HG03159 (cell line): ENCODE measurements around the gene TMEM229B.

Experiments used
- ATAC-seq: cut with Tn5 transposase; IDR thresholded peaks from one replicate; pipeline ENCODE4 v1.9.1; 2021; ENCODE audit warnings: mild to moderate bottlenecking, moderate library complexity; ENCODE audit not compliant: unreplicated experiment

Gene TMEM229B

GRCh38 chr14:67490196-67490595, 1.7 kb upstream of the TMEM229B start:
- ATAC-seq = no peak

DNA sequence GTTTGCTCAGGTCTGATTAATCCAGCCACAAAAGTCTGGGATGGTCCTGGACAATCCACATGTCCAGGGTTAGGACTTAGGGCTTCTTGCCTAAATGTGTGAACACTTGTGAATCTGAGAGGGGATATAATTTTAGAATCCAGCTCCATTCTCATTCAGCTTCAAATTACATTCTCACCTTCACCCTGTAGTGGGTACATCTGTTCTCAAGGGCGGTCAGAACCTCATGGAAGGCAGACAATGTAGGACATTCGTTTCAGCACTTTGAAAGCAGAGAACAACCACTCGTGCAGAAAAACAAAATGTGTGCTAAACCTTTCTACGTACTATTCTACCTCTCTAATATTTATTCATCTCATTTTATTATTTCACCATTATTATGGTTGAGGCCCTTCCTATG, 1.2 kb downstream of the TMEM229B start:
- no peak for ATAC-seq

GRCh38 chr14:67486890-67487289, 1.6 kb downstream of the TMEM229B start:
- no peak for ATAC-seq

GRCh38 chr14:67485501-67486095, 2.9 kb downstream of the TMEM229B start:
- no peak for ATAC-seq

DNA sequence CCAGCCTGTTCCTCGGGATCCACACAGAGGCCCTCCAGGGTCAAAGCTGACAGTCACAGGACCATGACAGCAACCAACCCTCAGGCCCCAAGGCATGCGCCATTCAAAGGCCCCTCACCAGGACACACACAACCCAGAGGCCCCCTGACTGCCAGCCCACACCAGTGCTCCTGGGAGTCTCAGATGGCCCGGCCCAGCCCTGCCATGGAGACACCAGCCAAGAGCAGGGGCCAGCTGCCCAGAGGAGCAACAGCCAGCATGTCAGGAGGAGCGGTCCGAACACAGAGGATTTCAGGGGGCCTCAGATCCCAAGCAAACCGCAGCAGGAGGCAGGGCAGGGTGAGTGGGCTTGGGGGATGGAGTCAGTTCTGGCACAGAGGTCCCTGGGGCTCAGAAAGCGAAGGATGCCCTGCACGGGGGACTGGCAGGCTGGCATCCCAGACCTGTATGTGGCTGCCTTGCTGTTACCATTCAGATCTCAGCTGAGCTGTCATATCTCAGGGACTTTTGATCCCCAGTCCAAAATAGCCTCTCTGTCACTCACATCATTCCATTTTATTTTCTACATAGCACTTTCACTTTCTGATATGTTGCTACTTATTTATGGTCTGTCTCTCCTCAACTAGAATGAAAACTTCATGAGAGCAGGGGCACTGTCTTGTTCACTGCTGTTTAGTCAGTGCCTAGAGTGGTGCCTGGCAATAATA, 4.8 kb downstream of the TMEM229B start:
- no peak for ATAC-seq

GRCh38 chr14:67482231-67483164, 6.0 kb downstream of the TMEM229B start:
- no peak for ATAC-seq

DNA sequence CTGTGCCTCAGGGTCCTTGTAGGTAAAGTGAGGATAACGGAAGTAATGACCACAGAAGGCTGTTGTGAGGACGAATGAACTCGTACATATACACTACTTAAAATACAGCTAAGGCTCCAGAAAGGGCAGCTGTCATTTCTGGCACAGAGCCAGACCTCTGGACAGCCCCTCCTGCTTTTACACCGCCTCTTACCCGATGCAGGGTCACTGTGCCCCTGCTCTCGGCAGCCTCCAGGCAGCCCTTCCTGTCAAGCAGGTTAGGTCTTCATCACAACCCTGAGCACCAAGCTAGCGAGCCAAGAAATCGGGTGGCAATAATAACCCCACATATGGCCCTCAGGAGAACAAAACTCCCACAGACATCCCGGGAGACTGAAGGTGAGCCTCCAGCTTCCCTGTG, 8.5 kb downstream of the TMEM229B start:
- ATAC-seq = no peak

DNA sequence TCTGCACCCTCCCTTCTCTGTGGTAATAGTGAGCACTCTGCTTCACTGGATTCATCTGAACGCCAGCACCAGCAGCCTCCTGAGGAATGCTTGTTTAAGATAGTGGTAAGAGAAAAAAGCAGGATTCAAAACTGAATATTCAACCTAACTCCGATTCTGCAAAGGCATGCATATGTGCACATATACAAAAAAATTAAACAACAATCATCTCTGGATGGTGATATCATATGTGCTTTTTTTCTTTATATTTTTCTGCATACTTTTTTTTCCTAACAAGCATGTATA, 9.8 kb downstream of the TMEM229B start:
- ATAC-seq = no peak

DNA sequence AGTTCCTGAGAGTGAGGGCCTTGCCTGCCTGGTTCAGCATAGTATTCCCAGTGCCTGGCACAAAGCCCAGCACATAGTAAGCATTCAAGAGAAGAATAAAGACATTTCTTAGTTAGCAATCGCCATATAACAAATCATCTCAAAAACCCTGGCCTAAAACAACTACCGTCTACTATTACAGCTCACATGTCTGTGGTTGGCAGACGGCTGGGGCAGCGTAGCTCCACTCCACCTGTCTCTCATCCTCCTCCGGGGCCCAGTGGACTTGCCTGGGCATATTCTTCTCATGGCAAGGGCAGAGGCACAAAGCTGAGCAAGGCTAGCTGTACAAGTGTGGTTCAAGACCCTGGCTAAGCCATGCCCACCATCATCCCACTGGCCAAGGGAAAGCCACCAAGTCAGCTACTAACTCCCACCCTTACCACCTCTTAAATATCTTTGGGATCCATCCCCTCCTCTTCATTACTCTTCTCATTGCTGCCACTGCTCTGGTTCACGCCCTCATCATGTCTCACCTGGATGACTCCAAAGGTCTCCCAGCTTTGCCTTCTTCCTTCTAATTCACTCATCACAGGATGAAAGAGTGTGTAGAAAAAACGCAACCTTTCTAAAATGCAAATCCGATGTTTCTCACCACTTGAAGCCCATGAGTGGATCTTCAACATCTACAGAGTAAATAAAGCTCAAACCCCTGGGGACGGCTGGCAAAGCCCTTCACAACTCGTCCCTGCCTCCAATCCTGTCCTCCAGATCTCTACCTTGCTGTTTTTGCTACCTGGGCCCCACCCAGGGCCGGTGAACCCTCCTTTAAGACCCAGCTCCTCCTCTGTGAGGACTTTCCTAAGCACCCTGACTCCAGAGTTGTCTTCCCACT, 10.4 kb downstream of the TMEM229B start:
- ATAC-seq = no peak

GRCh38 chr14:67474366-67474765, 14.2 kb downstream of the TMEM229B start:
- no peak for ATAC-seq

GRCh38 chr14:67473290-67474082, 15.0 kb downstream of the TMEM229B start:
- no peak for ATAC-seq

DNA sequence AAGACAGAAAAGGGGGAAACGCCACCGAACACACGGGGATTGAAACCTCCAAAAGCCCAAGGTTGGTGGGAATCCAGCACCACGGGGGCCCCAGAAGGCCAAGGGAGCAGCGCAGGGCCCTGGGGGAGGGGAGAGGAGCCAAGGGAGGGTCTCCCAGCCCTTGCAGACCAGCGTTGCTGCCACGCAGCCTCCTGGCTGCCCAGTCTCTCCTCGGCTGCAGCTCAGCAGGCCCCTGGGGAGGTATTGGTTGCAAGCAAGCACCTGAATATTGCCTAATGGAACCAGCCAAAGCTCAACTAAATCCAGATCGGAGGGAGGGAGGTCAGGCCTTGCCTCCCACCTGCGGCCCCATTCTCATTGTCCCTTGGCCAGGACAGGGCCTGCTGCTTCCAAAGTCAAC, 15.8 kb downstream of the TMEM229B start:
- no peak for ATAC-seq

DNA sequence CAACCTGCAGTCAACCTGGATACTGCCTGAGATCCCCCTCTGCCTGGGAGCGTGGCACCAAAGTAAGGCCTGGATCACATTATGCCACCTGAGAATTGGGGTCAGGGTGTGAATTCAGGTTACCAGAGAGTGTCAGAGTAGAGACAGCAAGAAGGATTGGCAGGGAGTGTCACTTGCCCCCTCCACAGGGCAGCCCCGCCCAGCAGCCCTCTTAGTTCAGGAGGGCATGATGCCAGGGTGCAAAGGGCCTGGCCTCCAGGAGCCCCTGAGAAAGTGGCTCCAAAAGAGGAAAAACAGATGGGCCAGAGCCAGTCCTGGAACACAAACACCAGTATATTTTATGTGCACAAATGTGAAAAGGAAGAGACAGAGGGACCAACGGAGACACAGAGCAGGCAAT, 18.6 kb downstream of the TMEM229B start:
- ATAC-seq = no peak

GRCh38 chr14:67468378-67468730, 20.2 kb downstream of the TMEM229B start:
- ATAC-seq = no peak

GRCh38 chr14:67467134-67467533, 21.4 kb downstream of the TMEM229B start:
- ATAC-seq = no peak

DNA sequence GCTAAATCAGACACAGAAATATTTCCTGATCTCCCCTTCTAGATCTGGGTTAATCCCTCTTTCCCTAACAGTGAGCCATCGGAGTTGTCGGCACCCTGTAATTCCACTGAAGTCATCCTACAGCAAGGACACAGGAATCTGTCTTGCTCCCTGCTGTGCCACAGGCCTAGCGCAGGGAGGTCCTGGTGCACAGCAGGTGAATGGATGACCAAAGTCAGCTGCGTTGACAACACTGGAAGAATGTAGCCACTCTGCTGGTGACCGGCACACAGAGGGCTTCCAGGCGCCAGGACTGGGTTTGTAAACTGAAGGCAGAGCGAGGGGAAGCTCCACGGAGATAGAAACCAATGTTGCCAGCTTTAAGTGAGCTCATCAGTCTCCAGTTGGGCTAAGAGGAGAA, 23.6 kb downstream of the TMEM229B start:
- no peak for ATAC-seq

- ATAC-seq = no peak
Observed at GRCh38 chr14:67464377-67464776, 24.1 kb downstream of the TMEM229B start.

GRCh38 chr14:67463900-67464299, 24.6 kb downstream of the TMEM229B start:
- no peak for ATAC-seq

GRCh38 chr14:67461996-67462395, 26.5 kb downstream of the TMEM229B start:
- ATAC-seq = no peak

DNA sequence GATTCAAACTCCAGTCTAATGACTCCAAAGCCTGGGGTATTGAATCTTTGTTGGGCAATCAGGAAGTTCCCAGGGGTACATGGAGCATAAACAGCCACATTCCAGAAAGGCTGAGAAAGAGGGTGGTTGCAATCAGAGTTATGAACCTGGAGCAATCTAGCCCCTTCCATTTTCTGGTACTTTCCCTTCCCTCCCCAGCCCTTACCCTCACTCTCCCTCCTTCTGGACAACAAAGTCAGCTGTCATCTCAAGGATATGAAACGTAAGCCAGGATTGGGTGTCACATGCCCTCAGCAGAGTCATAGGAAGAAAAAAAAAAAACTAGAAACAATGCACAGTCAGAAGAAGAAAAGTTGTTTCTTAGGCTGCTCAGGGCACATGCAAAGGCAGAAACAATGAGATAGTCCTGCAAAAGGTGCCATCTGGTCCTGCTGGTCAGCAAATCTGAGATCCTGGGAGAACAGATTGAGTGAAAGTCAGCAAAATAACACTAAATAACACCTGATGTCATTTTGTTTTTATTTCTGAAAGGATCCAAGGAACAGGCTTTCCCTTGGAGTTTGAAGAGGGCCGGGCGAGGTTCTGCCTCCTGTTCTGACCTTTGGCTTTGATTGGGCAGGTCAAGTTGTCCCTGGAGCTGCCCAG, 27.1 kb downstream of the TMEM229B start:
- ATAC-seq = no peak
